Measurements from ENCODE around the gene TTF1.

The TTF1 gene

DNA sequence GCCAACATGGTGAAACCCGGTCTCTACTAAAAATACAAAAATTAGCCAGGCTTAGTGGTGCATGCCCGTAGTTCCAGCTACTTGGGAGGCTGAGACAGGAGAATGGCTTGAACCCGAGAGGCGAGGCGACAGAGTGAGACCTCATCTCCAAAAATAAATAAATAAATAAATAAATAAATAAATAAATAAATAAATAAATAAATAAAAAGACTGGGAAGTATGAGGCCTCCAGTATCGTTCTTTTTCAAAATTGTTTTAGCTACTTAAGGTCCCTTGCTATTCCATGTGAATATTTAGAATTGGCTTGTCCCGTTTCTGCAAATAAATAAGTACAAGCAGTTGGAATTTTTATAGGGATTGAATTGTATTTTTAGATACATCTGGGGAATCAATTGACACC lies 48.9 kb downstream of the TTF1 start:
- Histone ChIP-seq H3K4me3 (ENCODE audit: low read depth in 1 of 2, low read length in 2 of 2) (no peak overlapping the region), H3K36me3 (ENCODE audit: insufficient read depth, low read length) (peaks cover 9% of the 10 kb centered on the region), H3K27ac (ENCODE audit: low read depth, low read length) (no peak overlapping the region), H3K9me3 (ENCODE audit: low read length) (no peaks in the 10 kb centered on the region), H3K27me3 (ENCODE audit: control insufficient read depth in 1 of 2, insufficient read depth in 2 of 2, low read length in 2 of 2) (no peaks in the 10 kb centered on the region), H3K9ac (ENCODE audit: low read length) (no peak overlapping the region), H3K4me1 (ENCODE audit: insufficient read depth, low read length) (peaks cover 15% of the 10 kb centered on the region)

DNA sequence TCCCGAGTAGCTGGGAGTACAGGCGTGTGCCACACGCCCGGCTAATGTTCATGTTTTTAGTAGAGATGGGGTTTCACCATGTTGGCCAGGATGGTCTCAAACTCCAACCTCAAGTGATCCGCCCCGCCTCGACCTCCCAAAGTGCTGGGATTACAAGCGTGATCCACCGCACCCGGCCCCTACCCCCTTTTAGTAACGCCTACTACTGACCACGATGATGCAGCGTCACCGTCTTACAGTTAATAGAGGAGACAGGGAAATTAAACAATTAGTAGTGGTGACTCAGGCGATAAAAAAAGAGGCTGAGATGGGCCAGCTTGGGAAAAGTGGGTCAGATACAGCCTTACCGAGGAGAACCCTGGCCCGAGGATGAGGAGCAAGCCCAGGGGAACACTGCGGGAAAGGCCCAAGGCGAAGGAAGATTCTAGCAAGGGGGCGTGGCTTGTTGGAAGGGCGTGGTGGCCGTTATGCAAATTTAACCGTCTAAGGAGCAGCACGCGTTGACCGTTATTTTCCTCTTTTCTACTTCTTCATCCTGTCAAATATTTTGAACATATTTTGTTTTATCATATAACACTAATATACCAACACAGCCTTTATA lies 50.2 kb downstream of the TTF1 start:
- no peak overlapping the region for H3K9ac ChIP-seq (ENCODE audit: low read length)
- H3K4me1 ChIP-seq (ENCODE audit: insufficient read depth, low read length), result peaks cover 26% of the 10 kb centered on the region
- H3K27ac ChIP-seq (ENCODE audit: low read depth, low read length), result no peak overlapping the region
- no peaks in the 10 kb centered on the region for H3K27me3 ChIP-seq (ENCODE audit: control insufficient read depth in 1 of 2, insufficient read depth in 2 of 2, low read length in 2 of 2)
- peaks cover 21% of the 10 kb centered on the region for H3K36me3 ChIP-seq (ENCODE audit: insufficient read depth, low read length)
- no peak overlapping the region for H3K4me3 ChIP-seq (ENCODE audit: low read depth in 1 of 2, low read length in 2 of 2)
- no peaks in the 10 kb centered on the region for H3K9me3 ChIP-seq (ENCODE audit: low read length)

- Histone ChIP-seq H3K27ac (ENCODE audit: low read depth, low read length) (peak within 1 kb of the TSS; percentile 87), H3K27me3 (ENCODE audit: control insufficient read depth in 1 of 2, insufficient read depth in 2 of 2, low read length in 2 of 2) (no peaks in the 10 kb centered on the region), H3K4me3 (ENCODE audit: low read depth in 1 of 2, low read length in 2 of 2) (peak within 1 kb of the TSS; percentile 88 to 93), H3K9ac (ENCODE audit: low read length) (peak within 1 kb of the TSS; percentile 77), H3K9me3 (ENCODE audit: low read length) (no peaks in the 10 kb centered on the region), H3K36me3 (ENCODE audit: insufficient read depth, low read length) (peaks cover 29% of the 10 kb centered on the region), H3K4me1 (ENCODE audit: insufficient read depth, low read length) (peaks cover 37% of the 10 kb centered on the region)
Measured at GRCh38 chr9:132354637-132355355, 51.8 kb downstream of the TTF1 start, which contains the start of gene SETX. Gene SETX, minus strand, starts transcription at chr9:132354986. Its CDS starts 5,558 bp downstream, at chr9:132349428.

GRCh38 chr9:132351404-132352045 lies 55.1 kb downstream of the TTF1 start:
- peaks cover 40% of the 10 kb centered on the region for H3K4me1 ChIP-seq (ENCODE audit: insufficient read depth, low read length)
- H3K36me3 ChIP-seq (ENCODE audit: insufficient read depth, low read length), result peaks cover 59% of the 10 kb centered on the region
- H3K27ac ChIP-seq (ENCODE audit: low read depth, low read length), result no peak overlapping the region
- no peak overlapping the region for H3K4me3 ChIP-seq (ENCODE audit: low read depth in 1 of 2, low read length in 2 of 2)
- no peaks in the 10 kb centered on the region for H3K27me3 ChIP-seq (ENCODE audit: control insufficient read depth in 1 of 2, insufficient read depth in 2 of 2, low read length in 2 of 2)
- no peaks in the 10 kb centered on the region for H3K9me3 ChIP-seq (ENCODE audit: low read length)
- no peak overlapping the region for H3K9ac ChIP-seq (ENCODE audit: low read length)

GRCh38 chr9:132350861-132351315 lies 55.8 kb downstream of the TTF1 start:
- H3K4me3 ChIP-seq (ENCODE audit: low read depth in 1 of 2, low read length in 2 of 2), result no peak overlapping the region
- H3K9me3 ChIP-seq (ENCODE audit: low read length), result no peaks in the 10 kb centered on the region
- peaks cover 40% of the 10 kb centered on the region for H3K4me1 ChIP-seq (ENCODE audit: insufficient read depth, low read length)
- H3K36me3 ChIP-seq (ENCODE audit: insufficient read depth, low read length), result peaks cover 66% of the 10 kb centered on the region
- no peak overlapping the region for H3K27ac ChIP-seq (ENCODE audit: low read depth, low read length)
- no peak overlapping the region for H3K9ac ChIP-seq (ENCODE audit: low read length)
- no peaks in the 10 kb centered on the region for H3K27me3 ChIP-seq (ENCODE audit: control insufficient read depth in 1 of 2, insufficient read depth in 2 of 2, low read length in 2 of 2)

- H3K27me3 ChIP-seq (ENCODE audit: control insufficient read depth in 1 of 2, insufficient read depth in 2 of 2, low read length in 2 of 2), result no peaks in the 10 kb centered on the region
- peaks cover 88% of the 10 kb centered on the region for H3K36me3 ChIP-seq (ENCODE audit: insufficient read depth, low read length)
- no peak overlapping the region for H3K27ac ChIP-seq (ENCODE audit: low read depth, low read length)
- H3K9ac ChIP-seq (ENCODE audit: low read length), result no peak overlapping the region
- H3K4me3 ChIP-seq (ENCODE audit: low read depth in 1 of 2, low read length in 2 of 2), result no peak overlapping the region
- peaks cover 35% of the 10 kb centered on the region for H3K4me1 ChIP-seq (ENCODE audit: insufficient read depth, low read length)
- H3K9me3 ChIP-seq (ENCODE audit: low read length), result no peaks in the 10 kb centered on the region
Measured at GRCh38 chr9:132348676-132349075, 58.0 kb downstream of the TTF1 start.

DNA sequence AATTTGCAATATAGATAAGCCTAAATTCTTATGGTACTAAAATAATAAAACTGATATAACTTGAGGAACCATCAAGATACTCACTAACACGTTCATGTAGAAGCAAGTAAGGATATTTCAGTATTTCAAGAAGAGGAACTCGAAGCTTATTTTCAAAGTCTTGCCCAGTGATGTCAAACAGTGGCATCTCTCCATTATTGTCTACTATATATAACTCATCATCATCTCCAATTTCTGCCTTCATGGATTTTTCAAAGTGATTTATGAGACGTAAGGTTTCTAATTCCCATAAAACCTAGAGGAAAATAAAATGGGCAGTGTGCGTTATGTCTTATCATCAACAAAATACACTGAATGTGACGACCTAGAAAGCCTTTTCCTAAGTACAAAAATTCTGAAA lies 60.5 kb downstream of the TTF1 start:
- peaks cover 12% of the 10 kb centered on the region for H3K4me1 ChIP-seq (ENCODE audit: insufficient read depth, low read length)
- no peak overlapping the region for H3K4me3 ChIP-seq (ENCODE audit: low read depth in 1 of 2, low read length in 2 of 2)
- H3K27ac ChIP-seq (ENCODE audit: low read depth, low read length), result no peak overlapping the region
- H3K9ac ChIP-seq (ENCODE audit: low read length), result no peak overlapping the region
- no peaks in the 10 kb centered on the region for H3K27me3 ChIP-seq (ENCODE audit: control insufficient read depth in 1 of 2, insufficient read depth in 2 of 2, low read length in 2 of 2)
- no peaks in the 10 kb centered on the region for H3K9me3 ChIP-seq (ENCODE audit: low read length)
- H3K36me3 ChIP-seq (ENCODE audit: insufficient read depth, low read length), result peaks cover 90% of the 10 kb centered on the region

DNA sequence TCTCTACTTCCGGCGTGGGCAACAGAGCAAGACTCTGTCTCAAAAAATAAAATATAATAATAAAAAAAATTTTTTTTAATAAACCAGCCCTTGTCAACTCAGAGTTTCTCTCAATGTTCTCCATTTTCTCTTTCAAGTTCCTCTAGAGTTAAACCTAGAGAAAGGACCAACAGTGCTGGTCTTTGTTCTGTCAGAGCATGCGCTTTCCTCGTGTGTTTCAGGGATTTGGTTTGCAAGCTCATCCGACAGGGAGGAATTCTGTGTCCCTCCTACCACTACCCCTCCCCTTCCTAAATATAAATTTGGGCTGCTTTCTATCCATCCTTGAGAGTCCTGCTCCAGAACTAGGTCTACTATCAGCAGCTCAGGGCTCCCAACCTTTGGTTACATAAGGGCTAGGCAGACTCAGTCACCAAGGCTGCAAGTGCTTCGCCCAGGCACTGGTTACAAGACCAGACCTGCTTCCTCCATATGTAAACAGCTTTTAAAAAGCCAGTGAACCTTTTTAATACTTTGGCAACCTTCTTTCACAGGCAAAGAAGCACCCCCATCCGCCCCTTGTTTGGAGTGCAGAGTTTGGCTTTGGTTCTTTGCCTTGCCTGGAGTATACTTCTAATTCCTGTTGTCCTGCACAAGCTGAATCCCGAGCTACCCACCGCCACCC lies 65.3 kb downstream of the TTF1 start:
- Histone ChIP-seq H3K9ac (ENCODE audit: low read length) (no peak overlapping the region), H3K4me1 (ENCODE audit: insufficient read depth, low read length) (no peaks in the 10 kb centered on the region), H3K27me3 (ENCODE audit: control insufficient read depth in 1 of 2, insufficient read depth in 2 of 2, low read length in 2 of 2) (no peaks in the 10 kb centered on the region), H3K27ac (ENCODE audit: low read depth, low read length) (no peak overlapping the region), H3K4me3 (ENCODE audit: low read depth in 1 of 2, low read length in 2 of 2) (no peak overlapping the region), H3K36me3 (ENCODE audit: insufficient read depth, low read length) (peaks cover 90% of the 10 kb centered on the region), H3K9me3 (ENCODE audit: low read length) (no peaks in the 10 kb centered on the region)

- Histone ChIP-seq H3K9me3 (ENCODE audit: low read length) (no peaks in the 10 kb centered on the region), H3K4me1 (ENCODE audit: insufficient read depth, low read length) (no peaks in the 10 kb centered on the region), H3K9ac (ENCODE audit: low read length) (no peak overlapping the region), H3K4me3 (ENCODE audit: low read depth in 1 of 2, low read length in 2 of 2) (no peak overlapping the region), H3K27ac (ENCODE audit: low read depth, low read length) (no peak overlapping the region), H3K36me3 (ENCODE audit: insufficient read depth, low read length) (peaks cover 82% of the 10 kb centered on the region), H3K27me3 (ENCODE audit: control insufficient read depth in 1 of 2, insufficient read depth in 2 of 2, low read length in 2 of 2) (no peaks in the 10 kb centered on the region)
Measured at GRCh38 chr9:132334364-132334763, 72.3 kb downstream of the TTF1 start.

- H3K27ac ChIP-seq (ENCODE audit: low read depth, low read length), result no peak overlapping the region
- H3K9me3 ChIP-seq (ENCODE audit: low read length), result no peaks in the 10 kb centered on the region
- H3K4me1 ChIP-seq (ENCODE audit: insufficient read depth, low read length), result no peaks in the 10 kb centered on the region
- H3K36me3 ChIP-seq (ENCODE audit: insufficient read depth, low read length), result peaks cover 83% of the 10 kb centered on the region
- H3K4me3 ChIP-seq (ENCODE audit: low read depth in 1 of 2, low read length in 2 of 2), result no peak overlapping the region
- no peak overlapping the region for H3K9ac ChIP-seq (ENCODE audit: low read length)
- no peaks in the 10 kb centered on the region for H3K27me3 ChIP-seq (ENCODE audit: control insufficient read depth in 1 of 2, insufficient read depth in 2 of 2, low read length in 2 of 2)
Measured at GRCh38 chr9:132333556-132333955, 73.1 kb downstream of the TTF1 start.

DNA sequence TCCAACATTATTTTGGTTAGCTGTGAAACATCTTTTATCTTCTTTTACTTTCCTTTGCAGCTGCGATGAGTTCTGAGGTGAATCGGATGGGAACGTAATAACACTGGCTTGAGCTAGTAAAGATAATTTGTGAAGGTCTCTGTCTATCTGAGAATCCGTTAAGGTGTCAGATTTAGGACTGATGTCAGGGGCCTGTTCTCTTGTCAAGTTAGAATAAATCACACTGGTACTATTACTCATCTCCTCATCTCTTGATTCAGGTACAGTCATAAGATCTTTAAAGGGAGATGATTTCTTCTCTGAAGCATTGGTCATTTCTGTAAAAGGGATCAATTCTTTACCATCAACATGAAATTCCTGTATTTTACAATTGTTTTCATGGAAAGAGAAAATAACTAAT lies 78.1 kb downstream of the TTF1 start:
- Histone ChIP-seq H3K36me3 (ENCODE audit: insufficient read depth, low read length) (peaks cover 74% of the 10 kb centered on the region), H3K27ac (ENCODE audit: low read depth, low read length) (no peak overlapping the region), H3K4me3 (ENCODE audit: low read depth in 1 of 2, low read length in 2 of 2) (no peak overlapping the region)

More for the DNA sequence above, 78.1 kb downstream of the TTF1 start:
- no peaks in the 10 kb centered on the region for H3K4me1 ChIP-seq (ENCODE audit: insufficient read depth, low read length)
- H3K9me3 ChIP-seq (ENCODE audit: low read length), result no peaks in the 10 kb centered on the region
- no peak overlapping the region for H3K9ac ChIP-seq (ENCODE audit: low read length)
- no peaks in the 10 kb centered on the region for H3K27me3 ChIP-seq (ENCODE audit: control insufficient read depth in 1 of 2, insufficient read depth in 2 of 2, low read length in 2 of 2)

Data from muscle layer of colon (tissue), 2 donors.